SK-N-SH (cell line): Measurements from ENCODE around the gene RGL1. TPM values are rescaled to one million over a fixed set of nuclear protein-coding genes. Genes with fewer than 3 reads are reported as not detected.

Source experiments
- CTCF ChIA-PET: fragments of 300-600, 350-600 bp; formaldehyde crosslinking; extraction: SDS; loops from one replicate; lab custom pipeline; 2021; lab: Yijun Ruan, JAX
- POLR2A ChIA-PET: fragments of 350-600 bp; sonication (Branson Sonifier 250); formaldehyde crosslinking; extraction: SDS; loops from one replicate; lab custom pipeline; 2020; ENCODE audit warnings: antibody characterized with exemption, inconsistent platforms; lab: Yijun Ruan, JAX
- DNase-seq: peaks from one replicate; pipeline ENCODE4 v3.0.0; 2012
- H2AFZ ChIP-seq: fragments of 200-600 bp; sonication (generic); 2 replicates; pipeline ENCODE4 v1.8.1; 2016; ENCODE audit warnings: antibody characterized with exemption, mild to moderate bottlenecking, low read depth
- H3F3A ChIP-seq: fragments of 200-600 bp; sonication (generic); replicated peaks from 2 replicates; pipeline ENCODE3; 2016; ENCODE audit warnings: antibody characterized with exemption, mild to moderate bottlenecking; ENCODE audit not compliant: insufficient read depth
- H3K27ac ChIP-seq, 2 experiments: fragments of 200-500 bp in 1 of 2; fragments of 200-600 bp in 1 of 2; sonication (Bioruptor generic) in 1 of 2; sonication (generic), shearing (Covaris generic) in 1 of 2; 2 replicates each; pipeline versions ENCODE4 v1.5.1 to v1.6.1; 2014 to 2016; ENCODE audit warnings: low read depth in 2 of 2, inconsistent platforms in 1 of 2, low read length in 1 of 2, mild to moderate bottlenecking in 1 of 2, mixed read lengths in 1 of 2
- H3K27me3 ChIP-seq: fragments of 200-600 bp; sonication (generic), shearing (Covaris generic); 2 replicates; pipeline ENCODE4 v1.6.1; 2016; ENCODE audit warnings: mixed run types; ENCODE audit not compliant: insufficient read depth
- H3K36me3 ChIP-seq, 2 experiments: fragments of 200-500 bp in 1 of 2; fragments of 200-600 bp in 1 of 2; sonication (Bioruptor generic) in 1 of 2; sonication (generic) in 1 of 2; replicated peaks in 1 of 2; 2 replicates each; pipeline versions ENCODE3 to v1.5.1; 2014 to 2016; ENCODE audit warnings: low read length in 1 of 2, mild to moderate bottlenecking in 1 of 2; ENCODE audit not compliant: insufficient read depth in 2 of 2, control insufficient read depth in 1 of 2
- H3K4me1 ChIP-seq, 2 experiments: fragments of 200-500 bp in 1 of 2; fragments of 200-600 bp in 1 of 2; sonication (Bioruptor generic) in 1 of 2; sonication (generic), shearing (Covaris generic) in 1 of 2; 2 replicates each; pipeline versions ENCODE4 v1.5.1 to v1.6.1; 2014 to 2016; ENCODE audit warnings: low read depth in 1 of 2, low read length in 1 of 2, mixed run types in 1 of 2; ENCODE audit not compliant: insufficient read depth in 2 of 2, control insufficient read depth in 1 of 2
- H3K4me2 ChIP-seq: fragments of 200-600 bp; sonication (generic), shearing (Covaris generic); 2 replicates; pipeline ENCODE4 v1.6.1; 2017; ENCODE audit warnings: mixed run types
- H3K4me3 ChIP-seq, 2 experiments: fragments of 200-500 bp in 1 of 2; fragments of 200-600 bp in 1 of 2; sonication (Bioruptor generic) in 1 of 2; sonication (generic), shearing (Covaris generic) in 1 of 2; 2 replicates each; pipeline versions ENCODE4 v1.5.1 to v1.8.1; 2014 to 2016; ENCODE audit warnings: low read depth in 2 of 2, inconsistent platforms in 1 of 2, low read length in 1 of 2, mild to moderate bottlenecking in 1 of 2, mixed read lengths in 1 of 2, moderate library complexity in 1 of 2
- H3K79me2 ChIP-seq: fragments of 200-600 bp; sonication (generic); 2 replicates; pipeline ENCODE4 v1.8.1; 2017; ENCODE audit warnings: mild to moderate bottlenecking; ENCODE audit not compliant: insufficient read depth
- H3K9ac ChIP-seq: fragments of 200-600 bp; sonication (generic); 2 replicates; pipeline ENCODE4 v1.6.1; 2017; ENCODE audit warnings: mixed run types
- H3K9me2 ChIP-seq: fragments of 200-600 bp; sonication (generic); 2 replicates; pipeline ENCODE4 v1.6.1; 2017; ENCODE audit warnings: mixed run types
- H3K9me3 ChIP-seq: fragments of 200-600 bp; sonication (generic); 2 replicates; pipeline ENCODE4 v1.6.1; 2017; ENCODE audit warnings: mixed run types, mild to moderate bottlenecking, moderate library complexity
- H4K20me1 ChIP-seq: fragments of 200-600 bp; sonication (generic); 2 replicates; pipeline ENCODE4 v1.6.1; 2017; ENCODE audit warnings: mild to moderate bottlenecking, mixed run types; ENCODE audit not compliant: insufficient read depth
- EZH2phosphoT487 ChIP-seq: fragments of 200-600 bp; sonication (generic); IDR thresholded peaks from 2 replicates; pipeline ENCODE4 v1.6.1; 2017; ENCODE audit warnings: low read depth, mixed run types, mild to moderate bottlenecking, antibody characterized with exemption, moderate library complexity, borderline replicate concordance
- FOSL2 ChIP-seq: IDR thresholded peaks from 2 replicates; pipeline ENCODE4 v1.4.0; 2012; ENCODE audit warnings: low read depth, mild to moderate bottlenecking, moderate library complexity, borderline replicate concordance
- GABPA ChIP-seq: IDR thresholded peaks from 2 replicates; pipeline ENCODE4 v1.4.0; 2012; ENCODE audit warnings: low read depth, mild to moderate bottlenecking
- IRF3 ChIP-seq: fragments of 150-350 bp; IDR thresholded peaks from 2 replicates; pipeline ENCODE4 v1.6.1; 2016; ENCODE audit warnings: mild to moderate bottlenecking, low read depth, low read length
- MAX ChIP-seq: IDR thresholded peaks from 2 replicates; pipeline ENCODE4 v1.4.0; 2012; ENCODE audit warnings: low read depth
- MEF2A ChIP-seq: IDR thresholded peaks from 2 replicates; pipeline ENCODE4 v1.4.0; 2012; ENCODE audit warnings: low read depth, borderline replicate concordance
- MXI1 ChIP-seq: IDR thresholded peaks from 2 replicates; pipeline ENCODE4 v1.6.1; 2012; ENCODE audit warnings: mild to moderate bottlenecking, low read depth, low read length, improper control_type of control experiment
- NRF1 ChIP-seq: IDR thresholded peaks from 2 replicates; pipeline ENCODE4 v1.6.1; 2012; ENCODE audit warnings: low read depth, mild to moderate bottlenecking, low read length
- RAD21 ChIP-seq: IDR thresholded peaks from 2 replicates; pipeline ENCODE4 v1.6.1; 2012; ENCODE audit warnings: mild to moderate bottlenecking, low read length
- RXRA ChIP-seq: IDR thresholded peaks from 2 replicates; pipeline ENCODE4 v1.4.0; 2012; ENCODE audit warnings: low read depth, mild to moderate bottlenecking, borderline replicate concordance
- TAF1 ChIP-seq: IDR thresholded peaks from 2 replicates; pipeline ENCODE4 v1.6.1; 2012; ENCODE audit warnings: low read depth, mild to moderate bottlenecking, low read length, moderate library complexity, borderline replicate concordance
- USF1 ChIP-seq: IDR thresholded peaks from 2 replicates; pipeline ENCODE4 v1.4.0; 2012; ENCODE audit warnings: low read depth, borderline replicate concordance
- WGBS: methylation state at CpG from one replicate; pipeline ENCODE4 v1.1.6; 2017; ENCODE audit warnings: low lambda C conversion rate; 5-methylcytosine and 5-hydroxymethylcytosine counted together
- polyA plus RNA-seq, 3 experiments: library from polyadenylated mRNA; depleted of rRNA; stranded (reverse); fragments of >200 nt; gene quantifications; 2 replicates each; pipeline ENCODE4 v1.2.3, GENCODE V29; 2012

RGL1 gene
- polyA plus RNA-seq, 1 of the 3 experiments (the other 2 are of a cell fraction), result 8.3 TPM

GRCh38 chr1:183778568-183779433, 26.1 kb upstream of the RGL1 start:
- Histone ChIP-seq H2AFZ (no peak overlapping the region), H3K9me2 (no peaks in the 10 kb centered on the region), H3K4me3 (no peak overlapping the region), H4K20me1 (no peaks in the 10 kb centered on the region), H3K36me3 (no peaks in the 10 kb centered on the region), H3K9ac (no peak overlapping the region), H3K9me3 (0 out of 2 replicates have a peak, but pooled peaks cover 3% of the 10 kb centered on the region), H3K27me3 (no peaks in the 10 kb centered on the region), H3K4me2 (no peak overlapping the region), H3K27ac (no peak overlapping the region), H3F3A (peaks cover 4% of the 10 kb centered on the region), H3K79me2 (no peaks in the 10 kb centered on the region), H3K4me1 (peaks cover 12 to 18% of the 10 kb centered on the region in 2 experiments)
- 91% methylated on average over 4 of the region's 4 CpGs for WGBS
- DNase-seq, result no peak
- ChIA-PET CTCF (interaction anchor here (1.0 kb wide), 1 partner anchor 123 kb away, joined by 3 read pairs; no protein-coding TSS in a partner anchor), POLR2A (no interaction called here)
- TF ChIP-seq NRF1, result no peak
- TF ChIP-seq MXI1, result no peak
- TF ChIP-seq RXRA, result no peak
- TF ChIP-seq IRF3, result no peak
- TF ChIP-seq EZH2phosphoT487, result no peak
- TF ChIP-seq FOSL2, result no peak
- TF ChIP-seq MEF2A, result no peak
- TF ChIP-seq GABPA, result no peak
- no peak for TF ChIP-seq RAD21
- no peak for TF ChIP-seq TAF1

DNA sequence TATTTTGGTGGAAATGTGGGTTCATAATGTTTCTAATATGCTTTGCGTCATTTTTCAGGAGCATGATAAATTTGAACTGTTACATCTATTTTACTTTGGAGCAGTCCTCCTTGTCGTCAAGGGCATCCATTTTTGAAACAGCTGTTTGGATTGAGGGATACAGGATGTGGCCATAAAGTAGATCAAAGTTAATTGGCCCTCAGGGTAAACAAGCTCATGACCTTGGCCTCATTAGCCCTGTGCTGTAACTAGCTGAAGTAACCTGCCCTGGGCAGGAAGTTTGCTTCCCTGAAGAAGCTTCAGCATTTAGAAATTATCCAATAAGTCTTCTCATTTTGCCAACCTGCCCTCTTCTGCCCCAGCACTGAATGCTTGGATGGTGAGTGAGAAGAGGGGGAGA, 24.8 kb upstream of the RGL1 start:
- POLR2A ChIA-PET, result no interaction called here
- Histone ChIP-seq H3K4me1 (peaks cover 20 to 26% of the 10 kb centered on the region in 2 experiments), H3K79me2 (no peaks in the 10 kb centered on the region), H2AFZ (no peak overlapping the region), H3K9me2 (no peaks in the 10 kb centered on the region), H3K36me3 (no peaks in the 10 kb centered on the region), H4K20me1 (no peaks in the 10 kb centered on the region), H3K27me3 (no peaks in the 10 kb centered on the region), H3F3A (peaks cover 14% of the 10 kb centered on the region), H3K27ac (no peak overlapping the region), H3K9me3 (no peaks in the 10 kb centered on the region), H3K4me3 (no peak overlapping the region), H3K4me2 (no peak overlapping the region), H3K9ac (no peak overlapping the region)
- WGBS, result 76% methylated on average over 2 of the region's 2 CpGs
- DNase-seq, result no peak
- CTCF ChIA-PET, result interaction anchor here (0.9 kb wide), 2 partner anchors 17 to 136 kb away, joined by 3 to 4 read pairs; no protein-coding TSS in a partner anchor
- TF ChIP-seq USF1, result no peak
- no peak for TF ChIP-seq MAX
